HK-2 (cell line): ENCODE data around the gene NKD2.
"Not testable (repeated sequence)": the region's sequence is repeated elsewhere in the genome, so short reads cannot be mapped to it uniquely, and the experiment has no call there.

Source experiments
- DNase-seq: peaks from one replicate; pipeline ENCODE4 v3.0.0-alpha.2; 2018; ENCODE audit not compliant: unreplicated experiment

Gene NKD2

DNA sequence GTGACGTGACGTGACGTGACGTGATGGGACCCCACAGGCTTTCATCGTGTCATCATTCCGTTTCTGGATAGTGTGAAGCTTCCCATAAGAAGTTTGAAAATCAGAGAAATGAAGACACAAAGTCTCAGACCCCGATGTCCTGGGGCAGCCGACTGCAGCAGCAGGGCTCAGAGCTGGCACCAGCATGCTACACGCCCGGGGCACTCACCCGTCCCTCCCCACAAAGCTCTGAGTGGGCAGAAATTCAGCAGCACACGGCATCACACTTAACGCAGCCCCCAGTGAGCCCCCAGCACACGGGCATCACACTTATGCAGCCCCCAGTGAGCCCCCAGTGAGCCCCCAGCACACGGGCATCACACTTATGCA is 61.1 kb downstream of the NKD2 start:
- DNase-seq, result no peak

GRCh38 chr5:1073239-1074102 is 64.9 kb downstream of the NKD2 start:
- DNase-seq, result no peak

GRCh38 chr5:1074226-1074625 is 65.6 kb downstream of the NKD2 start:
- DNase-seq, result no peak

- DNase-seq, result no peak
These were observed 66.4 kb downstream of the NKD2 start for GRCh38 chr5:1074816-1075554.

GRCh38 chr5:1075555-1075881 is 66.9 kb downstream of the NKD2 start:
- DNase-seq, result no peak

DNA sequence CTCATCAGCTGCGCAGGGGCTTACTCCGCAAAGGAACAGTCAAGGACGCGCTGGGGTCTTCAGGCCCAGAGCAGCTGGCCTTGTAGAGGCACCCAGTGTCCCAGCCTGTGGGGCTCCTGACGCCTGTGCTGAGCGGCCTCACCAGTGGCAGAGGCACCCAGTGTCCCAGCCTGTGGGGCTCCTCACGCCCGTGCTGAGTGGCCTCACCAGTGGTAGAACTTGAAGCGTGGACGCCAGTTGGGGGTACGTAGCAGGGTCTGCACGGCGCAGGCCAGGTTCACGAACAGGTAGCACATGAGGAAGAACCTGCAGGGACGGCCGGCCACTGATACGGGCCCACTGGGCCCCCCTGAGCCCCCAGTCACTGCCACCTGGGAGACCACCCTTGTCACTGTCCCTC is 67.3 kb downstream of the NKD2 start:
- DNase-seq, result no peak

DNA sequence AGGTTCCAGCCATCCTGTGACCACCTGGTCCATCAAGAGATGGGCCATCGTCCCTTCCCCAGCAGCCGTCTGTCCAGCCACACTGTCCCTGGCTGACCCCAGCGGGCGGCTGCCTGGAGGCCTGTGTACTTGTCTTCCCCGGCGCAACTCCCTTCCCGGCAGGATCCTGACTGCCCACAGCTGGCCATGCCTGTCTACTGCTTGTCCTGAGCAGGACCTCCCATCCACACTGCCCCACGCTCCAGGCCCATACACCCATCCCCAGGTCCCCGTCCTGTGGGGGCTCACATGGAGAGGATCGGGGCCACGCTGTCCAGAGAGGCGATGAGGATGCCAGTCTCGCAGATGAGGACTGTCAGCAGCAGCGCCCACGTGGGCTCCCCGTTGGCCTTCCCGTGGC is 67.8 kb downstream of the NKD2 start:
- DNase-seq, result no peak

DNA sequence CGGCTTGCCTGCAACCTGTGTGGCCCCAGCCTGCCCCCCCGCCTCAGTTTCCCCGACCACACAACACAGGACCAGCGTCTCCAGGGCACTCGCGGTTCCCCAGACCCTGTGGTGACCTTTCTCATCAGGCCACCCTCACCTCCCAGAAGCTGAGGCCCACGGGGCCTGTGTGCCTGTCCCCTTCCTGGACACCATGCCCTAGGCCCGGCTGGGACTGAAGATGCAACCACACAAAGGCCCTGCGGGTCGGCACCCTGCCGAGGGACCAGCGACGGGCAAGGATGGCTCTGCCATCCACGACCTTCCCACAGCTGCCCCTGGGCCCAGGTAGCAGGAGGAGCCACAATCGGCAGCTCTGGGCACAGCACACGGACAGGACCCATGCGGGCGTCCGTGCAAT is 68.4 kb downstream of the NKD2 start:
- DNase-seq, result no peak

GRCh38 chr5:1077491-1078020 is 69.0 kb downstream of the NKD2 start:
- DNase-seq, result no peak

GRCh38 chr5:1078206-1078605 is 69.6 kb downstream of the NKD2 start:
- no peak for DNase-seq

DNA sequence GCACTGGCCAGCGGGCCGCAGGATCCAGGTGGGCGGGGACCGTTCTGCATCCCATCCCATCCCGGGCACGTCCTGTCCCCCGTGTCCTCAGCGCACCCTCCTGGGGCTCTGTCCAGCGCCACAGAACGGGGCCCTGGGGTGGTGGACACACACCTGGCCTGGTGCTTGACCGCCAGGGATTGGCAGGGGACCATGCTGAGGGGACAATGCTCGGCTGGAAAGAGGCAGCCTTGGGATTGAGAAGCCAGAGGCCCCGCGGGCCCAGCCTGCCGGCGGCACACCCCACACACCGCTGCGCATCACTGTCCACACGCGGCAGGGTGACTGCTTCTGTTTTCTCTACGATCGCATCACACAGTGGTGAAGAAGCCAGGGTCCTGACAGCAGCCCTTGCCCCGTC is 70.2 kb downstream of the NKD2 start:
- DNase-seq, result no peak

GRCh38 chr5:1079486-1079885 is 70.9 kb downstream of the NKD2 start:
- DNase-seq, result no peak

- no peak for DNase-seq
These were observed 71.4 kb downstream of the NKD2 start for GRCh38 chr5:1079961-1080360.

DNA sequence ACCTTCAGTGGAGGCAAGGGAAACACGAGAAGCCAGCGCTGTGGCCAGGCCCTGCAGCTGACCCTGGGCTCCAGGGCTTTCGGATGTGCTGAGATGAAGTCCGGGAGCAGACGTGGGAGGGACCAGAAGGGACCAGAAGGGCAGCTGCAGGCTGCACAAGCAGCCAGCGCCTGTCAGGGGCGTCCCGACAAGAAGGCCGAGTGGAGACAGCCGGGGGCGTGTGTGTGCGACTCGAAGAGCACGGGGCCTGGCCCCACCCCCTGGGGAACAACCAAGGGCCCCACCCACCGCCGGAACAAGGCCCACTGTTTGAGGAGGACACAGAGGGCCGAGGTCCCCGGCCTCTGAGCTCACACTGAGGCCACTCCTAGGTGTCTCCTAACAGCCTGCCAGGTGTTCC is 71.8 kb downstream of the NKD2 start:
- DNase-seq, result no peak

DNA sequence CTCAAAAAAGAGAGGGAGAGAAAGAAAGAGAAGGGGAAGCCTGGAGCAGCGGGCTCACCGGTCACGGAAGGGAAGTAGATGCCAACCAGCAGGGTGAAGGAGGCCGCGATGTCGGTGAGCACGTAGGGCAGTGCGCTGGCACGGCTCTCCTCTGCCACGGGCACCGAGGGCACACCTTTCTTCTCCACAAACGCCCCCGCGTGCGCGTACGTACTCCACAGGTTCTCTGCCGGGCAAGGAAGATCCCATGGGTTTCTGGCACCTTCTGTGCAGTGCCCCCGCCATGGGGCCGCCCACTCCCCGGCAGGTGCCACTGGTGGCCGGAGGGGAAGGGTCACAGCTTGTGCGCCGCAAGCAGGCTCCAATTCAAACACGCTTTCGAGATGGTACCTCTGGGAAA is 72.9 kb downstream of the NKD2 start:
- DNase-seq, result no peak

- DNase-seq, result not testable (repeated sequence)
These were observed 74.4 kb downstream of the NKD2 start for GRCh38 chr5:1083026-1083425.

DNA sequence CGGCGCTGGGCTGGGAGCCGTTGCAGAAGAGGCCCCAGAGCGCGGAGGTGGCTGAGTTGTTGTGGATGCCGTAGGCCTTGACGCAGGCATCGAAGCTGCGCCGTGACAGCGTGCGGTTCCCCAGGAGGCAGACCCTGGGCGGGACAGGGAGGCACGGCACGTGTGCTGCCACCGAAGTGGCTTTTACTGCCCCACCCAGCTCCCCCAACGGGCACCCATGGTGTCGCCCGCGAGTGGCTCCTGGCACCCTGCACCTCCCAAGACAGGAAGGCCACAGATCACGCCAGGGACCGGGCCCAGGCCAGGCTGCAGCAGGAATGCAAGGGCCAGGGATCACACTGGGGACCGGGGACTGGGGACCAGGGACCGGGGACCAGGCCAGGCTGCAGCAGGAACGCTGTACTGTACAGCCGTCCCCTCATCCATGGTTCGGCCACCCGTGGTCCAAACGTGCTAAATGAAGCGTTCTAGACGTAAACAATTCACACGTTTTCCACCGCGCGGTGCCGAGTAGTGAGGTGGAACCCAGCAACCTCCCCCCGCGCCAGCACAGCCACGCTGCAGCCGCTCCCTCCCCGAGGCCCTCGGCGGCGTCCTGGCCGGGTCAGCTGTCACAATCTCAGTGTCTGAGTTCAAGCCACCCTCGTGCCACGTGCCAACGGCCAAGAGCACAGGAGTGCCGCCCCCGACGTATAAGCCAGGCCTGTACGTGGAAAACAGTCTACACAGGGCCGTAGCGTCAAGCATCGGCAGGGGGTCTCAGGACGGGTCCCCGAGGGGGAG is 75.4 kb downstream of the NKD2 start:
- DNase-seq, result no peak

DNA sequence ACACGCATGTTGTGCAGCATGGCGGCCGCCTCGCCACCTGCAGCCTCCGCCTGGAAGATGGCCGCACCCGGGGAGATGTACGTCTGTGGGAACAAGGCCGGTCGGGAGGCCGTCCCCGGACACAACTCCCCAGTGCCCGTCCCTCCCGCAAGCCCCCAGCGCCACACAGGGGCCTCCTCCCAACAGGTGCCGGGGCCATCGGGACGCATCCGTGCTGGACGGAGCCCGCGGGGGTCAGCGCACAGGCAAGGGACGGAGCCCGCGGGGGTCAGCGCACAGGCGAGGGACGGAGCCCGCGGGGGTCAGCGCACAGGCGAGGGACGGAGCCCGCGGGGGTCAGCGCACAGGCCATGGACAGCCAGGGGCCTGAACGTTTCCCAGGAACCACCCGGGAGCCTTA is 76.8 kb downstream of the NKD2 start:
- no peak for DNase-seq

GRCh38 chr5:1086137-1086536 is 77.5 kb downstream of the NKD2 start:
- no peak for DNase-seq

DNA sequence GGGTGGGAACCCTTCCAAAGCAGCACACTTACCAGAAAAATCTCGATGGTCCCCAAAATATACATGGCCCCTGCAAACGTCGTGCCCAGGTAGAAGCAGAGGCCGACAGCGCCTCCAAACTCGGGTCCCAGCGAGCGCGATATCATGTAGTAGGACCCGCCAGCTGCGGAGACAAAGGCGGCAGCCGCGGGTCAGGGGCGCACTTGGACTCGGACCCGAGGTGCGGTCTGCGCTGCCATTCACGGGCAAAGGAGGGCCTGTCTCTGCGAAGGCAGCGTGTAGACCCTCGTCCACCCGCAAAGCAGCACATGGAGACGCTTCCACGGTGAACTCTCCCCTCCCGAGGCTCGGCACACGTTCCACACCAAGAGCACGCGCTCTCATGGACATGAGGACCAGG is 78.3 kb downstream of the NKD2 start:
- DNase-seq, result no peak

DNA sequence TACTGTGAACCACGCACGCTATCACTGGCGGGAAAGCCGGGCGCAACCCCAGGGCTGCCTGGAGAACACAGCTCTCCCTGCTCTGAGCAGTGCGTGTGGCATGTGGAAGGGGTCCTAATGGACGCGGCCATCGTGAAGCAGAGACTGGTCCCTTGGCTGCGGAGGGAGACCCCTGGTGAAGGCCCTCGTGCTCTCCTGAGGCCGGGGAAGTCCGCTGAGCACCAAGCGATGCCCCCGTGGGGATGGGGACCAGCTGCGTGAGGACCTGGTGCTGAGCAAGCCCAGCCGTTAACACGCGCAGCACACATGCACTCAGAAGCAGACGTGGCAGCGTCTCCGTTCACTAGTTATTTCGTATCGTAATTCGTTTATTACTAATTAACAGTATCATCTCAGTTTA is 78.8 kb downstream of the NKD2 start:
- DNase-seq, result no peak

GRCh38 chr5:1088031-1088430 is 79.4 kb downstream of the NKD2 start:
- no peak for DNase-seq
